ENCODE measurements around the gene MSI2.

Gene MSI2

GRCh38 chr17:57375040-57375769 lies 118.9 kb downstream of the MSI2 start:
- no peak overlapping the region for H3K4me3 ChIP-seq (ENCODE audit: low read length)
- TF ChIP-seq, protein P1, sequence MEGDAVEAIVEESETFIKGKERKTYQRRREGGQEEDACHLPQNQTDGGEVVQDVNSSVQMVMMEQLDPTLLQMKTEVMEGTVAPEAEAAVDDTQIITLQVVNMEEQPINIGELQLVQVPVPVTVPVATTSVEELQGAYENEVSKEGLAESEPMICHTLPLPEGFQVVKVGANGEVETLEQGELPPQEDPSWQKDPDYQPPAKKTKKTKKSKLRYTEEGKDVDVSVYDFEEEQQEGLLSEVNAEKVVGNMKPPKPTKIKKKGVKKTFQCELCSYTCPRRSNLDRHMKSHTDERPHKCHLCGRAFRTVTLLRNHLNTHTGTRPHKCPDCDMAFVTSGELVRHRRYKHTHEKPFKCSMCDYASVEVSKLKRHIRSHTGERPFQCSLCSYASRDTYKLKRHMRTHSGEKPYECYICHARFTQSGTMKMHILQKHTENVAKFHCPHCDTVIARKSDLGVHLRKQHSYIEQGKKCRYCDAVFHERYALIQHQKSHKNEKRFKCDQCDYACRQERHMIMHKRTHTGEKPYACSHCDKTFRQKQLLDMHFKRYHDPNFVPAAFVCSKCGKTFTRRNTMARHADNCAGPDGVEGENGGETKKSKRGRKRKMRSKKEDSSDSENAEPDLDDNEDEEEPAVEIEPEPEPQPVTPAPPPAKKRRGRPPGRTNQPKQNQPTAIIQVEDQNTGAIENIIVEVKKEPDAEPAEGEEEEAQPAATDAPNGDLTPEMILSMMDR (IDR thresholded peaks at IDR 0.05; ENCODE audit: insufficient read depth, low read depth, low read length, missing control alignments), result no peak
- no peak for DNase-seq (ENCODE audit: low read depth)

- TF ChIP-seq, protein P1 (IDR thresholded peaks at IDR 0.05; ENCODE audit: insufficient read depth, low read depth, low read length, missing control alignments), result no peak
- H3K4me3 ChIP-seq (ENCODE audit: low read length), result no peak overlapping the region
- DNase-seq (ENCODE audit: low read depth), result peak; percentile 89
Measured at GRCh38 chr17:57375770-57376225, 119.5 kb downstream of the MSI2 start.

DNA sequence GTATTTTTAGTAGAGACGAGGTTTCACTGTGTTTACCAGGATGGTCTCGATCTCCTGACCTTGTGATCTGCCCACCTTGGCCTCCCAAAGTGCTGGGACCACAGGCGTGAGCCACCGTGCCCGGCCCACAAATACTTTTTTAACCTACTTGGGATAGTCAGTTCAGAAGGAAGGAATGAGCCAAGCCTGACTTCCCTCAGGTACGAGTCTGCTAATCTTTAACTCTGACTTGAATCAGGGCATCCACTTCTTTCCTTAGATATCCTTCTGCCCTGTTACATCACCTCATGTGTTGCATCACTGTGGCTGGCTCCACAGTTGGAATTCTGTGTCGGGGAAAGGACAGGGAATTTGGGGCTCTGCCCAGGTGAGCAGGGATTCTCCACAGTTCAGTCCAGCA lies 120.8 kb downstream of the MSI2 start:
- TF ChIP-seq, protein P1 (IDR thresholded peaks at IDR 0.05; ENCODE audit: insufficient read depth, low read depth, low read length, missing control alignments), result no peak
- peak; percentile 24 for DNase-seq (ENCODE audit: low read depth)
- H3K4me3 ChIP-seq (ENCODE audit: low read length), result no peak overlapping the region

GRCh38 chr17:57379237-57379894 lies 123.0 kb downstream of the MSI2 start:
- no peak overlapping the region for H3K4me3 ChIP-seq (ENCODE audit: low read length)
- no peak for DNase-seq (ENCODE audit: low read depth)
- TF ChIP-seq, protein P1 (IDR thresholded peaks at IDR 0.05; ENCODE audit: insufficient read depth, low read depth, low read length, missing control alignments), result no peak

DNA sequence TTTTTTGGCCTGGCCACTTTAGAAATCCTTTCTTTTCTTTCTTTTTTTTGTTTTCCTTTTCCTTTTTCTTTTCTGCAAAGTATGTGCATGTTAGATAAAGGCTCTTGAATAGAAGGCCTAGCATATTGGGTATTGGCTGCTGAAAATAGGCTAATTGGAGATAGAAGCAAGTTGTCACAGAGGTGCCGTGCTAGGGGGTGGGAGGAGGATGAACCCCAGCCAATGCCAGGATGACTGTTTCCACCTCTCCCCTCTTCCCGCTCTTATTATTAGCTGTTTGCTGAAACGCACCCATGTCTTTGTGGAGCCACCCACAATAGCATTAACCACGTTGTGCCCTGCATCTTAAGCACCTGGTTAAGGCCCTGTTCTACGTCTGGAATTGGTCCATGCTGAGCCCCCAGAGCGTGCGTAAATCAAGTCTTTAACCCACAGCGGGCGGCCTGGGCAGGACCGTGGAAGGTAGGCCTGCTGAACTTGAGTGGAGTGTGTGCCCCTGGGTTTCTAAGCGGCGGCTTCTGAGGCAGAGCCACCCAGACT lies 123.6 kb downstream of the MSI2 start:
- TF ChIP-seq, protein P1 (IDR thresholded peaks at IDR 0.05; ENCODE audit: insufficient read depth, low read depth, low read length, missing control alignments), result no peak
- DNase-seq (ENCODE audit: low read depth), result no peak
- H3K4me3 ChIP-seq (ENCODE audit: low read length), result no peak overlapping the region

DNA sequence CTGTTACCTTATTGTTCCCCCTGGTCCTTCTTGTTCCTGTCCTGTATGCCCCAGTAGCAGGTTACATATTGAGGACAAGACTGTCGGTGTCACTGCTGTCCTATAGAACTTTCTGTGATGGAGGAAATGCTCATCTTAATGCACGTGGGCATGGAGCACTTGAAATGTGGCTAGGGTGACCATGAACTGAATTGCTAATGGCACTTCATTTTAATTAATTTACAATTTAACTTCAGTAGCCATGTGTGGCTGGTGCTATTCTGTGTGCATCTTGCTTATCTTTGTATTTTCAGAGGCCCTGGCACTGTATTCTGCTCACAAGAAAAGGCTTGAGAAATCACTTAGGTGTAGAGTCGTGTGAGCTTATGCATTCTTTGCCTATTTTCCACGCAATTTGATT lies 125.2 kb downstream of the MSI2 start:
- no peak overlapping the region for H3K4me3 ChIP-seq (ENCODE audit: low read length)
- TF ChIP-seq, protein P1 (IDR thresholded peaks at IDR 0.05; ENCODE audit: insufficient read depth, low read depth, low read length, missing control alignments), result no peak
- DNase-seq (ENCODE audit: low read depth), result no peak

All from epithelial cell of esophagus (primary cell).